Mucosa of stomach (tissue), 1 donor: ENCODE measurements around the gene GAD2.
"Not testable (repeated sequence)": the region's sequence is repeated elsewhere in the genome, so short reads cannot be mapped to it uniquely, and the experiment has no call there.

Source experiments
- H3K27me3 ChIP-seq: one replicate; pipeline ENCODE4 v1.7.0; 2013; ENCODE audit warnings: mild to moderate bottlenecking, low read length; ENCODE audit not compliant: control insufficient read depth, insufficient read depth
- H3K36me3 ChIP-seq: one replicate; pipeline ENCODE4 v1.7.0; 2013; ENCODE audit warnings: low read length; ENCODE audit not compliant: control insufficient read depth, insufficient read depth
- H3K4me1 ChIP-seq: one replicate; pipeline ENCODE4 v1.7.0; 2013; ENCODE audit warnings: mild to moderate bottlenecking, low read length; ENCODE audit not compliant: control insufficient read depth, insufficient read depth
- H3K4me3 ChIP-seq: one replicate; pipeline ENCODE4 v1.7.0; 2013; ENCODE audit warnings: low read length
- H3K9ac ChIP-seq: one replicate; pipeline ENCODE4 v1.7.0; 2013; ENCODE audit warnings: mild to moderate bottlenecking, low read length, moderate library complexity
- H3K9me3 ChIP-seq: one replicate; pipeline ENCODE4 v1.7.0; 2013; ENCODE audit warnings: mild to moderate bottlenecking, low read length, moderate library complexity; ENCODE audit not compliant: control insufficient read depth
- donor health status: Pancreatic carcinoma.

Gene GAD2

GRCh38 chr10:26331371-26331770 is 114.8 kb downstream of the GAD2 start:
- Histone ChIP-seq H3K9me3 (no peaks in the 10 kb centered on the region), H3K27me3 (no peaks in the 10 kb centered on the region), H3K4me3 (no peak overlapping the region)

GRCh38 chr10:26334232-26334931 is 117.8 kb downstream of the GAD2 start:
- Histone ChIP-seq H3K9me3 (no peaks in the 10 kb centered on the region), H3K4me1 (peaks cover 19% of the 10 kb centered on the region), H3K4me3 (no peak overlapping the region)

More at GRCh38 chr10:26331371-26331770, 114.8 kb downstream of the GAD2 start:
- Histone ChIP-seq H3K4me1 (peaks cover 6% of the 10 kb centered on the region), H3K9ac (no peak overlapping the region), H3K36me3 (no peaks in the 10 kb centered on the region)

GRCh38 chr10:26334932-26335573 is 118.5 kb downstream of the GAD2 start:
- Histone ChIP-seq H3K4me3 (no peak overlapping the region), H3K36me3 (no peaks in the 10 kb centered on the region), H3K4me1 (peaks cover 19% of the 10 kb centered on the region), H3K9me3 (no peaks in the 10 kb centered on the region), H3K9ac (no peak overlapping the region), H3K27me3 (no peaks in the 10 kb centered on the region)

More at GRCh38 chr10:26334232-26334931, 117.8 kb downstream of the GAD2 start:
- Histone ChIP-seq H3K9ac (no peak overlapping the region), H3K36me3 (no peaks in the 10 kb centered on the region), H3K27me3 (no peaks in the 10 kb centered on the region)

- Histone ChIP-seq H3K9me3 (no peaks in the 10 kb centered on the region), H3K27me3 (no peaks in the 10 kb centered on the region), H3K4me1 (peaks cover 19% of the 10 kb centered on the region), H3K9ac (no peak overlapping the region), H3K36me3 (no peaks in the 10 kb centered on the region), H3K4me3 (no peak overlapping the region)
Measured at GRCh38 chr10:26335574-26336093, 119.1 kb downstream of the GAD2 start.

GRCh38 chr10:26336979-26337378 is 120.4 kb downstream of the GAD2 start:
- Histone ChIP-seq H3K9me3 (no peaks in the 10 kb centered on the region), H3K4me3 (no peak overlapping the region), H3K9ac (no peak overlapping the region), H3K36me3 (no peaks in the 10 kb centered on the region), H3K27me3 (no peaks in the 10 kb centered on the region), H3K4me1 (peaks cover 19% of the 10 kb centered on the region)

- Histone ChIP-seq H3K36me3 (no peaks in the 10 kb centered on the region), H3K27me3 (no peaks in the 10 kb centered on the region)
Measured at GRCh38 chr10:26341701-26342100, 125.1 kb downstream of the GAD2 start.

GRCh38 chr10:26348821-26349417 is 132.3 kb downstream of the GAD2 start:
- not testable (repeated sequence) for H3K27me3 ChIP-seq, H3K9ac ChIP-seq, H3K36me3 ChIP-seq, H3K4me3 ChIP-seq, H3K9me3 ChIP-seq
- H3K4me1 ChIP-seq: peaks cover 22% of the 10 kb centered on the region

More at GRCh38 chr10:26341701-26342100, 125.1 kb downstream of the GAD2 start:
- Histone ChIP-seq H3K4me1 (peaks cover 12% of the 10 kb centered on the region), H3K9ac (no peak overlapping the region), H3K9me3 (no peaks in the 10 kb centered on the region), H3K4me3 (no peak overlapping the region)
